Astrocyte of the cerebellum (primary cell): ENCODE measurements around the gene NDUFA8.
A peak's percentile ranks its signal among the peaks of the same experiment; 100 is the strongest.

Source experiments
- DNase-seq: peaks from one replicate; pipeline ENCODE4 v3.0.0-alpha.2; 2011; ENCODE audit warnings: low read depth
- H3K4me3 ChIP-seq: 2 replicates; pipeline ENCODE4 v1.5.1; 2011; ENCODE audit warnings: mild to moderate bottlenecking, low read depth, low read length, moderate library complexity
- CTCF ChIP-seq: IDR thresholded peaks from 2 replicates; pipeline ENCODE4 v1.5.1; 2012; ENCODE audit warnings: low read length, low read depth, moderate library complexity, mild to moderate bottlenecking; ENCODE audit errors: missing control alignments
- in situ Hi-C: cut with HindIII; loops from 2 replicates; pipeline ENCODE4 v1.10.0; 2017; ENCODE audit warnings: low sequenced_read_pairs

Gene NDUFA8

GRCh38 chr9:122202111-122202510 lies 42.5 kb upstream of the NDUFA8 start:
- no peak for DNase-seq
- no peak for TF ChIP-seq CTCF

GRCh38 chr9:122201641-122202040 lies 42.1 kb upstream of the NDUFA8 start:
- TF ChIP-seq CTCF, result no peak

More at GRCh38 chr9:122202111-122202510, 42.5 kb upstream of the NDUFA8 start:
- in situ Hi-C loops, result no loop called here
- no peak overlapping the region for H3K4me3 ChIP-seq

GRCh38 chr9:122200960-122201595 lies 41.5 kb upstream of the NDUFA8 start:
- DNase-seq, result peak; percentile 8
- H3K4me3 ChIP-seq, result no peak overlapping the region
- TF ChIP-seq CTCF, result no peak
- in situ Hi-C loops, result no loop called here

More at GRCh38 chr9:122201641-122202040, 42.1 kb upstream of the NDUFA8 start:
- H3K4me3 ChIP-seq, result no peak overlapping the region
- in situ Hi-C loops, result no loop called here
- DNase-seq, result peak; percentile 9

GRCh38 chr9:122197882-122198281 lies 38.3 kb upstream of the NDUFA8 start:
- DNase-seq, result no peak
- no peak for TF ChIP-seq CTCF
- no peak overlapping the region for H3K4me3 ChIP-seq
- in situ Hi-C loops, result no loop called here

GRCh38 chr9:122197426-122197825 lies 37.8 kb upstream of the NDUFA8 start:
- no peak for TF ChIP-seq CTCF
- in situ Hi-C loops, result no loop called here
- no peak overlapping the region for H3K4me3 ChIP-seq
- no peak for DNase-seq

- no peak for TF ChIP-seq CTCF
- in situ Hi-C loops, result no loop called here
- no peak overlapping the region for H3K4me3 ChIP-seq
- DNase-seq, result no peak
Observed at GRCh38 chr9:122195875-122196274, 36.3 kb upstream of the NDUFA8 start.

- no peak for TF ChIP-seq CTCF
- in situ Hi-C loops, result no loop called here
- DNase-seq, result no peak
- H3K4me3 ChIP-seq, result no peak overlapping the region
Observed at GRCh38 chr9:122193651-122194050, 34.1 kb upstream of the NDUFA8 start.
